DOHH2 (cell line): ENCODE data around the gene PELI2.

Source experiments
- CTCF ChIP-seq: fragments of 200-600 bp; sonication (generic); IDR thresholded peaks from one replicate; pipeline ENCODE4 v1.5.1; 2014; ENCODE audit warnings: antibody characterized with exemption, mild to moderate bottlenecking, low read depth, low read length; ENCODE audit not compliant: poor library complexity, severe bottlenecking
- EZH2phosphoT487 ChIP-seq: fragments of 200-600 bp; sonication (generic); IDR thresholded peaks from 2 replicates; pipeline ENCODE4 v1.6.1; 2017; ENCODE audit warnings: borderline replicate concordance, mild to moderate bottlenecking, antibody characterized with exemption, low read length, moderate library complexity, mixed read lengths

- TF ChIP-seq CTCF (no peak), EZH2phosphoT487 (no peak)
These were observed 164.0 kb downstream of the PELI2 start for GRCh38 chr14:56282179-56282578.
